ENCODE measurements around the gene CHGA. TPM values are rescaled to one million over a fixed set of nuclear protein-coding genes. Genes with fewer than 3 reads are reported as not detected.
A peak's percentile ranks its signal among the peaks of the same experiment; 100 is the strongest.

CHGA gene
- total RNA-seq, 1 donor from 2014 or later = 663 TPM

DNA sequence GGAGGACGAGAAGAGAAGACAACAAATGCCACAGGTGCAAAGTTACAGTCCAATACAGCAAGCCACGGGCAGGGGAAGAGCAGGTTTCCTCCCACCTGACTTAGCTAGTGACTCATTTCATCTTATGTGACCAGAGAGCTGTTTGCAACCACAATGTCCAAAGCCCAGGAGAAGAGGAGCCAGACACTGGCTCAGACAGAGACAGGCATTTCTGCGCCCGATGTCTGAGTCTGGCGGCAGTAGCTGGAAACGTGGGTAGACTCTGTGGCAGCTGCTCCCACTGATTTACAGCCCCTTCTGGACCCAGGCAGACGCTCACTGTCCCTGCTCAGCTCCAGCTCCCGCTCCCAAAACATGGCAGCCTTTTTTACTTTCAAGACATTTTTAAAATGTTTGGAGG is 60.0 kb downstream of the CHGA start:
- H3K4me3 Mint-ChIP-seq (ENCODE audit: unreplicated experiment) = no peak overlapping the region
- peaks cover 6% of the 10 kb centered on the region for H3K4me1 Mint-ChIP-seq (ENCODE audit: low read depth, unreplicated experiment)
- H3K27me3 Mint-ChIP-seq (ENCODE audit: unreplicated experiment) = peaks cover 14% of the 10 kb centered on the region
- peaks cover 29% of the 10 kb centered on the region for H3K36me3 Mint-ChIP-seq (ENCODE audit: unreplicated experiment)
- H3K27ac Mint-ChIP-seq (ENCODE audit: unreplicated experiment) = no peak overlapping the region
- TF ChIP-seq, protein P1, sequence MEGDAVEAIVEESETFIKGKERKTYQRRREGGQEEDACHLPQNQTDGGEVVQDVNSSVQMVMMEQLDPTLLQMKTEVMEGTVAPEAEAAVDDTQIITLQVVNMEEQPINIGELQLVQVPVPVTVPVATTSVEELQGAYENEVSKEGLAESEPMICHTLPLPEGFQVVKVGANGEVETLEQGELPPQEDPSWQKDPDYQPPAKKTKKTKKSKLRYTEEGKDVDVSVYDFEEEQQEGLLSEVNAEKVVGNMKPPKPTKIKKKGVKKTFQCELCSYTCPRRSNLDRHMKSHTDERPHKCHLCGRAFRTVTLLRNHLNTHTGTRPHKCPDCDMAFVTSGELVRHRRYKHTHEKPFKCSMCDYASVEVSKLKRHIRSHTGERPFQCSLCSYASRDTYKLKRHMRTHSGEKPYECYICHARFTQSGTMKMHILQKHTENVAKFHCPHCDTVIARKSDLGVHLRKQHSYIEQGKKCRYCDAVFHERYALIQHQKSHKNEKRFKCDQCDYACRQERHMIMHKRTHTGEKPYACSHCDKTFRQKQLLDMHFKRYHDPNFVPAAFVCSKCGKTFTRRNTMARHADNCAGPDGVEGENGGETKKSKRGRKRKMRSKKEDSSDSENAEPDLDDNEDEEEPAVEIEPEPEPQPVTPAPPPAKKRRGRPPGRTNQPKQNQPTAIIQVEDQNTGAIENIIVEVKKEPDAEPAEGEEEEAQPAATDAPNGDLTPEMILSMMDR (IDR thresholded peaks at IDR 0.05; ENCODE audit: partially characterized antibody, unreplicated experiment) = no peak
- DNase-seq = no peak
- H3K9me3 Mint-ChIP-seq (ENCODE audit: unreplicated experiment) = peaks cover 16% of the 10 kb centered on the region

DNA sequence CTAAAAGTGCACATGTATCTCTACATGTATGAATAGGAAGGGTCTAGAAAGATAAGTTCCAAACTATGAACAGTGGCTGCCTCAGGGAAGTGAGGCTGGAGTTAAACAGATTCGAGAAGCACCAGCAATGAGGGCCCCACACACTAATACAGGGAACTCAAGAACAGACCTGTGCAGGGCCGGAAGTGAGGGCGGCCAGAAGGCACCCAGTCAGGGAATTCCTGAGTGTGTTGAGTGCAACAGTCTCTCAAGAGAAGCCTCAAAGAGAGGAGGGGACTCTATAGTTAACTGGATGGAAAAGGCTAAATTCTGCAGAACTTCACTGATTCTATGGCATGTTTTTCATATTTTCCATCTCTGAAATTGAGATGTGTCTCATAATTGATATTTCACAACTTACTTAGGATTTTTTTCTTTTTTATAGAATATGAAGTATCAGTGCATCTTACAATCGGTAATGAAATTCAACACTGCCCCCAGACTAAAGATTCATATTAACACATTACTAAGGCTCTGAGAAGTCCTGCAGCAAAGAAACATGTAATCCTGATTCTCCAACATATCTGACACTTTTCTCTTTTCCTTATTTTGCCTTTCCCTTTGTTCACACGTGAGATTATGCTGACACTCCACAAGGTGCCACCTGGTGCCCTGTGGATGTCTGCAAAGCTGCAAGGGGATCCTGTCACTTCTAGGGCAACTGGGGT is 61.3 kb downstream of the CHGA start:
- peaks cover 14% of the 10 kb centered on the region for H3K27me3 Mint-ChIP-seq (ENCODE audit: unreplicated experiment)
- H3K36me3 Mint-ChIP-seq (ENCODE audit: unreplicated experiment) = peaks cover 19% of the 10 kb centered on the region

More for the DNA sequence above, 61.3 kb downstream of the CHGA start:
- H3K27ac Mint-ChIP-seq (ENCODE audit: unreplicated experiment) = peak overlapping the region; percentile 15
- TF ChIP-seq, protein P1 (IDR thresholded peaks at IDR 0.05; ENCODE audit: partially characterized antibody, unreplicated experiment) = no peak
- H3K9me3 Mint-ChIP-seq (ENCODE audit: unreplicated experiment) = peaks cover 12% of the 10 kb centered on the region
- H3K4me3 Mint-ChIP-seq (ENCODE audit: unreplicated experiment) = no peak overlapping the region
- H3K4me1 Mint-ChIP-seq (ENCODE audit: low read depth, unreplicated experiment) = peaks cover 16% of the 10 kb centered on the region
- DNase-seq = no peak

Other genes starting within 250 kb of the CHGA start
- 36.9 TPM for gene LGMN, start 174.5 kb upstream of the CHGA start, total RNA-seq (ENCODE audit: unreplicated experiment)
- 28.2 TPM for gene GOLGA5, start 128.8 kb upstream of the CHGA start, total RNA-seq (ENCODE audit: unreplicated experiment)
- gene ITPK1, start 192.8 kb downstream of the CHGA start, total RNA-seq (ENCODE audit: unreplicated experiment) = 132 TPM